ENCODE measurements around the gene FYB1. TPM values are rescaled to one million over a fixed set of nuclear protein-coding genes. Genes with fewer than 3 reads are reported as not detected.

The FYB1 gene
- total and polyA plus RNA-seq, 2 of the 4 experiments (the other 2 are of a cell fraction) = not detected

DNA sequence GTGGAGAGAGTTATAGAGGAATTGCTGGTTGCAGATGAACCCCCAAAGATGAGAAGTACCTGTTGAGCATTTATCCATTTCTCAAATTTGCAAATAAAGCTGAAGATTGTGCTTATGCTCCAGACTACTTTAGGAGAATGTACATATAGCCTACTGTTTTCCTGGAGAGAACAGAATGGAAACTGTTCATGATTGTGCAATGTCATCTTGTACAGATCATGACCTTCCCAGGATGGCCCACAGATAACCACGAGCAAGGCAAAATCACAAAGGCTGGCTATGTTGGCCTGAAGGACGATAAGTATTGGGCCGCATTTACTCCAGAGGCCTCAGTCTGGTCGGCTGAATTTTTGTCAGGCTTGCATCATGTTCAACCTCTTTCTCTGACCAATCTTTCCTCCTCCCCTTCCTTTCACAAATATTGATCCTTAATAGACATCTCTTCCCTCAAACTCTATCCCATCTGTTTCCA is 116.6 kb downstream of the FYB1 start:
- Histone ChIP-seq H2BK20ac (ENCODE audit: low read depth, low read length) (peak overlapping the region; percentile 93), H3K36me3 (ENCODE audit: control insufficient read depth, insufficient read depth, low read length) (no peaks in the 10 kb centered on the region), H4K8ac (ENCODE audit: low read depth in 2 of 2, low read length in 2 of 2) (peak overlapping the region; percentile 75 to 88), H2BK5ac (ENCODE audit: low read depth, low read length, poor library complexity, severe bottlenecking) (peak overlapping the region; percentile 100), H3K9ac (ENCODE audit: low read depth, low read length) (no peak overlapping the region), H2BK15ac (ENCODE audit: low read depth, low read length) (peak overlapping the region; percentile 84), H3K27me3 (ENCODE audit: control insufficient read depth, insufficient read depth, low read length) (no peaks in the 10 kb centered on the region), H2BK120ac (ENCODE audit: low read depth, low read length) (peak overlapping the region; percentile 96), H3K14ac (replicated peaks; ENCODE audit: low read depth, low read length) (peak overlapping the region; percentile 74), H3K27ac (ENCODE audit: insufficient read depth, low read length) (peak overlapping the region; percentile 76), H3K18ac (ENCODE audit: low read depth, low read length) (peak overlapping the region; percentile 81; the same call in 1 of the 2 replicates), H3K79me1 (ENCODE audit: low read depth in 1 of 2, low read length in 2 of 2) (peaks cover 0 to 3% of the 10 kb centered on the region in 2 experiments; a peak in 1 of 4 replicates), H2AK5ac (ENCODE audit: low read depth, low read length) (peak overlapping the region; percentile 98), H3K9me1 (ENCODE audit: insufficient read depth, low read length) (peaks cover 13% of the 10 kb centered on the region), H3K4me3 (ENCODE audit: insufficient read depth, low read depth, low read length) (no peak overlapping the region), H2AFZ (replicated peaks; ENCODE audit: low read length, poor library complexity) (no peak overlapping the region), H3K4ac (ENCODE audit: low read depth, low read length) (peak overlapping the region; percentile 94), H3K9me3 (ENCODE audit: control insufficient read depth, insufficient read depth, low read length) (no peaks in the 10 kb centered on the region), H3K4me2 (ENCODE audit: low read depth, low read length) (no peak overlapping the region; the same call in 1 of the 2 replicates), H3K56ac (ENCODE audit: extremely low read depth, insufficient read depth, low read length) (peak overlapping the region; percentile 73), H4K5ac (ENCODE audit: low read depth, low read length) (peak overlapping the region; percentile 65; the same call in 1 of the 2 replicates), H3K4me1 (ENCODE audit: control insufficient read depth, insufficient read depth, low read length) (peaks cover 16% of the 10 kb centered on the region), H4K91ac (ENCODE audit: insufficient read depth, low read depth, low read length) (peak overlapping the region; percentile 61), H4K20me1 (ENCODE audit: insufficient read depth, low read length) (no peaks in the 10 kb centered on the region), H2AK9ac (replicated peaks; ENCODE audit: low read depth, low read length, poor library complexity) (peak overlapping the region; percentile 29), H3K23ac (ENCODE audit: low read depth, low read length) (peak overlapping the region; percentile 82; the same call in 1 of the 2 replicates)
- no TSS peak for BruUV-seq (replicated peaks)
- DNase-seq (peak; percentile 24), ATAC-seq (ENCODE audit: low read depth) (no peak)
- TF ChIP-seq MAFK (IDR thresholded peaks at IDR 0.05; ENCODE audit: low read depth, low read length) (no peak), CEBPB (IDR thresholded peaks at IDR 0.05; ENCODE audit: low read depth, low read length) (peak; percentile 94), FOS (IDR thresholded peaks at IDR 0.05; ENCODE audit: low read depth, low read length) (no peak)
- in situ Hi-C loops (cut with MboI; ENCODE audit: low sequenced_read_pairs) (no loop called here), intact Hi-C loops (cut with micrococcal nuclease) (no loop called here), dilution Hi-C loops (cut with HindIII; ENCODE audit: low sequenced_read_pairs, unreplicated experiment) (no loop called here)
- 0% methylated on average over 1 of the region's 4 CpGs; no CpG with 5 or more reads in 1 of the 2 experiments for WGBS, 2 experiments (ENCODE audit: extremely low coverage in 2 of 2, insufficient read length in 1 of 2)
- ChIA-PET CTCF (no interaction called here), POLR2A (ENCODE audit: unreplicated experiment) (no interaction called here)
